Hepatocyte (in vitro differentiated cells): ENCODE data around the gene C2orf81.

ENCODE experiments used
- EZH2 ChIP-seq: fragments of 200-600 bp; sonication (generic); IDR thresholded peaks from 2 replicates; pipeline ENCODE4 v1.6.1; 2016; ENCODE audit warnings: antibody characterized with exemption, mild to moderate bottlenecking, borderline replicate concordance
- TF ChIP-seq, protein P1 (sequence below): fragments of 200-600 bp; sonication (generic); IDR thresholded peaks from 2 replicates; pipeline ENCODE4 v1.5.1; 2016; ENCODE audit warnings: antibody characterized with exemption, mild to moderate bottlenecking; ENCODE audit not compliant: poor library complexity

GRCh38 chr2:74462054-74462785 is 40.8 kb upstream of the C2orf81 start:
- TF ChIP-seq, protein P1, sequence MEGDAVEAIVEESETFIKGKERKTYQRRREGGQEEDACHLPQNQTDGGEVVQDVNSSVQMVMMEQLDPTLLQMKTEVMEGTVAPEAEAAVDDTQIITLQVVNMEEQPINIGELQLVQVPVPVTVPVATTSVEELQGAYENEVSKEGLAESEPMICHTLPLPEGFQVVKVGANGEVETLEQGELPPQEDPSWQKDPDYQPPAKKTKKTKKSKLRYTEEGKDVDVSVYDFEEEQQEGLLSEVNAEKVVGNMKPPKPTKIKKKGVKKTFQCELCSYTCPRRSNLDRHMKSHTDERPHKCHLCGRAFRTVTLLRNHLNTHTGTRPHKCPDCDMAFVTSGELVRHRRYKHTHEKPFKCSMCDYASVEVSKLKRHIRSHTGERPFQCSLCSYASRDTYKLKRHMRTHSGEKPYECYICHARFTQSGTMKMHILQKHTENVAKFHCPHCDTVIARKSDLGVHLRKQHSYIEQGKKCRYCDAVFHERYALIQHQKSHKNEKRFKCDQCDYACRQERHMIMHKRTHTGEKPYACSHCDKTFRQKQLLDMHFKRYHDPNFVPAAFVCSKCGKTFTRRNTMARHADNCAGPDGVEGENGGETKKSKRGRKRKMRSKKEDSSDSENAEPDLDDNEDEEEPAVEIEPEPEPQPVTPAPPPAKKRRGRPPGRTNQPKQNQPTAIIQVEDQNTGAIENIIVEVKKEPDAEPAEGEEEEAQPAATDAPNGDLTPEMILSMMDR, result no peak
- no peak for TF ChIP-seq EZH2
